ENCODE data around the gene MIA.
"Not testable (repeated sequence)": the region's sequence is repeated elsewhere in the genome, so short reads cannot be mapped to it uniquely, and the experiment has no call there.

Gene MIA

DNA sequence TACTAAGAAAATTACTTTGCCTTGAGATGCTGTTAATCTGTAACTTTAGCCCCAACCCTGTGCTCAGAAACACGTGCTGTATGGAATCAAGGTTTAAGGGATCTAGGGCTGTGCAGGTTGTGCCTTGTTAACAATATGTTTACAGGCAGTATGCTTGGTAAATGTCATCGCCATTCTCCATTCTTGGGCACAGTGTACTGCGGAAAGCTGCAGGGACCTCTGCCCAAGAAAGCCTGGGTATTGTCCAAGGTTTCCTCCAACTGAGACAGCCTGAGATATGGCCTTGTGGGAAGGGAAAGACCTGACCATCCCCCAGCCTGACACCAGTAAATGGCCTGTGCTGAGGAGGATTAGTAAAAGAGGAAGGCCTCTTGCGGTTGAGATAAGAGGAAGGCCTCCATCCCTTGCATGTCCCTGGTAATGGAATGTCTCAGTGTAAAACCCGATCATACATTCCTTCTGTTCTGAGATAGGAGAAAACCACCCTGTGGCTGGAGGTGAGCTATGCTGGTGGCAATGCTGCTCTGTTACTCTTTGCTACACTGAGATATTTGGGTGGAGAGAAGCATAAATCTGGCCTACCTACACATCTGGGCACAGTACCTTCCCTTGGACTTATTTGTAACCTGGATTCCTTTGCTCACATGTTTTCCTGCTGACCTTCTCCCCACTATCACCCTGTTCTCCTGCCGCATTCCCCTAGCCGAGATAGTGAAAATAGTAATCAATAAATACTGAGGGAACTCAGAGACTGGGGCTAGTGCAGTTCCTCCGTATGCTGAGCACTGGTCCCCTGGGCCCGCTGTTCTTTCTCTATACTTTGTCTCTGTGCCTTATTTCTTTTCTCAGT lies 47.6 kb downstream of the MIA start:
- not testable (repeated sequence) for DNase-seq (ENCODE audit: low spot score)

DNA sequence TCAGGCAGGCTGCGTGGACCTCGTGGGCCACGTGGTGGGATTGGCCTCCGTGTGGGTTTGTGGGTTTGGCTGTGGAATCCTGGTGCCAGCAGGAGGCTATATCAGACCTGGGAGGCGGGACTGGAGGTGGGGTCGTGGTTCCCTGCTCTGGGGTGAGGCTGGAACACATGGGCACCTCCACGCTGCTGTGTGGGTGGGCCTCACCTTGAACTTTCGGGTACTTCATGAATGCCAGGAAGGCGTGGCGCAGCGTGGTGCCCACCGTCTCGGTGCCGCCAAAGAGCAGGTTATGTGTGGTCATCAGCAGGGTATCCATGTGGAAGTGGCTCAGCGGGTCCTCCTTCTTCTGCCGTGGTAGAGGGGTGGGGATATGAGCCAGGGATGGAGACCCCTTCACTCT lies 49.6 kb downstream of the MIA start:
- DNase-seq (ENCODE audit: low spot score): not testable (repeated sequence)

DNA sequence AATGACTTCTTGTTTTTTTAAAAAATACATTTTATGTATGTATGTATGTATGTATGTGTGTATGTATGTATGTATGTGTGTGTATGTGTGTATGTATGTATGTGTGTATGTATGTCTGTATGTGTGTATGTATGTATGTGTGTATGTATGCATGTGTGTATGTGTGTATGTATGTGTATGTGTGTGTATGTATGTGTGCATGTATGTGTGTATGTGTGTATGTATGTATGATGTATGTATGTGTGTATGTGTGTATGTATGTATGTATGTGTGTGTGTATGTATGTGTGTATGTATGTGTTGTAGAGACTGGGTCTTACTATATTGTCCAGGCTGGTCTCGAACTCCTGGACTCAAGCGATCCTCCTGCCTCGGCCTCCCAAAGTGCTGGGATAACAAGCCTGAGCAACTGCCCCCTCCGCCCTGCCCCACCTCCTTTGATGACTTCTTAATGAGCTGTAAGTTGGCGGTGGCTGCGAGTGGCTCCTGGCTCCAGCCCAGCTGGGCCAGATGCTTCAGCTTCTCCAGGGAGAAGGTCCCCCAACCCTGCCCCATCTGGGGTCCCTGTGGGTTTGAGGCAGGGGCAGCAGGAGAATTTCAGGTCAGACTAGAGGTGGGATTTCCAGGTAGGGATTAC lies 50.3 kb downstream of the MIA start:
- not testable (repeated sequence) for DNase-seq (ENCODE audit: low spot score)

DNA sequence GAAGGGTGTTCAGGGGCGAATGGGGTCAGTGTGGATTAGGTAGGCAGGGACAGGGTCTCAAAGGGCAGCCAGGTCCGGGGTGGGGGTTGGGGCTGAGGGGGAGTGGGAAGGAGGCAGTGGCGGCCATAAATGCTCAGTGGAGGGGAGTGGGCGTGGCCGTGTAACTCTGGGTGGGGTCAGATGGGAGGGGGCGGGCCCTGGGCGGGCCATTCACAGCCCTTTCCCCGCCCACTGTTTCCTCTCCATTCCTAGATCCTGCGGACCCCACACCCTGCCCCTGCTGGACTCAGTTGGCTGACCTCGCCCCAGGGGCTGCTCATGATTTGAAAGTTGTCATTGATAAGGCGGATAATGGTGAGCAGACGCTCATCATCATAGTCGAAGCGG lies 51.0 kb downstream of the MIA start:
- DNase-seq (ENCODE audit: low spot score): not testable (repeated sequence)

DNA sequence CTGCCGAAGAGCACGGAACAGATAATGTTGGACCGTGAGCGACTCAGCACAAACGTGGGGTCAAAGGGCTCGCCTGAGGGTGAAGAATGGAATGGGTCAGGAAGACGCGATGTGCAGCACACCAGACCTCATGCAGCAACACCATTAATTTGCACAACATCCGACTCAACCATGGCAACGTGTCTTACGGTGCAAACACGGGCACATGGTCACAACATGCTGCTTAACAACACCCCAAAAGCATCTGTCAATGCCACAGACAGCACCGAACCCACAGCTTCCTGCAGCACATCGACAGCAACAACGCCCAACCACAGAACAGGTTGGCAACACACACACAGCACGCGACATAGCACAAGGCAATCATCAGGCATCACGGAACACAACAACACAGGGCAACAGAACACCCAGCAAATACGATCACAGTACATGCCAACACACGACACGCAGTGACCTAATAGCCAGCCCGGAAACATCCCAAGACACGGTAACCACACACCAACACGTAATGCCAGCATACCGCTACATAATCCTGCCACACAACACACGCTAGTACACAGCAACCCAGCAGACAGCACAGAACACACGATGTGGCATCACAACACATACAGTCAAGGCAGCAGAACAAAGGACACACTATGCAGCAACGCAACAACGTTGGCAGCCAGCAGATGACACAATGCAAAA lies 51.5 kb downstream of the MIA start:
- not testable (repeated sequence) for DNase-seq (ENCODE audit: low spot score)
